K562 (cell line): ENCODE results near the gene SEC11A. TPM values are rescaled to one million over a fixed set of nuclear protein-coding genes. Genes with fewer than 3 reads are reported as not detected.

Source experiments
- CBFA2T3 ChIP-seq: fragments of 450-650 bp; IDR thresholded peaks from 2 replicates; pipeline ENCODE4 v1.6.1; 2017
- CTBP1 ChIP-seq: fragments of 450-650 bp; IDR thresholded peaks from 2 replicates; pipeline ENCODE4 v1.6.1; 2016; ENCODE audit warnings: borderline replicate concordance
- ELK3 ChIP-seq: fragments of 450-650 bp; formaldehyde crosslinking; IDR thresholded peaks from 2 replicates; pipeline ENCODE4 v1.4.0; 2020; ENCODE audit warnings: mild to moderate bottlenecking
- EP400 ChIP-seq: fragments of 450-650 bp; IDR thresholded peaks from 2 replicates; pipeline ENCODE4 v1.6.1; 2017; ENCODE audit warnings: antibody characterized with exemption, mild to moderate bottlenecking, moderate library complexity
- GABPA ChIP-seq: fragments of 200-800 bp; sonication (Bioruptor generic); conservative IDR thresholded peaks from 2 replicates; pipeline ENCODE4 v1.6.1; 2016; ENCODE audit warnings: low read depth, missing genetic modification characterization, missing compliant biosample characterization
- NFYB ChIP-seq: IDR thresholded peaks from 2 replicates; pipeline ENCODE4 v1.6.1; 2011; ENCODE audit warnings: mild to moderate bottlenecking, moderate library complexity; ENCODE audit not compliant: insufficient read length; ENCODE audit errors: extremely low read depth
- THRAP3 ChIP-seq: fragments of 450-650 bp; IDR thresholded peaks from 2 replicates; pipeline ENCODE4 v1.6.1; 2016; ENCODE audit warnings: mild to moderate bottlenecking, inconsistent platforms, borderline replicate concordance
- ZBED1 ChIP-seq: IDR thresholded peaks from 2 replicates; pipeline ENCODE4 v1.6.1; 2014
- ZNF347 ChIP-seq: fragments of 450-650 bp; formaldehyde crosslinking; IDR thresholded peaks from 2 replicates; pipeline ENCODE4 v1.4.0; 2020; ENCODE audit warnings: low read depth, mild to moderate bottlenecking, moderate library complexity
- ZNF766 ChIP-seq: fragments of 200-800 bp; sonication (Bioruptor generic); conservative IDR thresholded peaks from 2 replicates; pipeline ENCODE4 v1.6.1; 2016; ENCODE audit warnings: missing genetic modification characterization, missing compliant biosample characterization
- polyA plus RNA-seq, 8 experiments: library from polyadenylated mRNA; depleted of rRNA in 4 of 8; stranded (reverse) in 5 of 8; unstranded in 3 of 8; fragments of >200 nt; fragmentation: Nextera tagmentation in 2 of 8; fragmentation: Illumina TruSeq in 1 of 8; extraction: Ambion mirVana in 2 of 8; extraction: Trizol in 1 of 8; gene quantifications; 2 replicates each; pipeline versions ENCODE4 v1.2.1 to v1.2.3, GENCODE V29; 2011 to 2014; ENCODE audit warnings: inconsistent platforms in 1 of 8, missing spikeins in 1 of 8
- total RNA-seq, 7 experiments: library from RNA; depleted of rRNA in 6 of 7; stranded (reverse); fragments of >200 nt in 6 of 7; fragmentation: Illumina TruSeq in 2 of 7; extraction: Trizol in 2 of 7; gene quantifications; 2 replicates each; pipeline versions ENCODE4 v1.2.1 to v1.2.3, GENCODE V29; 2011 to 2021; ENCODE audit warnings: low replicate concordance in 1 of 7
- TF ChIP-seq, protein P1 (sequence below): fragments of 450-650 bp; IDR thresholded peaks from 2 replicates; pipeline ENCODE4 v1.6.1; 2016; ENCODE audit warnings: mild to moderate bottlenecking, moderate library complexity

The SEC11A gene
- total and polyA plus RNA-seq, 9 of the 15 experiments (the other 6 are each of a cell fraction or from before 2014, with no cell fraction given): 175 to 310 (median 229) TPM

GRCh38 chr15:84750583-84751092 lies 34.7 kb upstream of the SEC11A start (continued):
- no peak for TF ChIP-seq ELK3 (CRISPR knock-in tag)
- no peak for TF ChIP-seq ZNF347 (CRISPR knock-in tag)
- TF ChIP-seq, protein P1, sequence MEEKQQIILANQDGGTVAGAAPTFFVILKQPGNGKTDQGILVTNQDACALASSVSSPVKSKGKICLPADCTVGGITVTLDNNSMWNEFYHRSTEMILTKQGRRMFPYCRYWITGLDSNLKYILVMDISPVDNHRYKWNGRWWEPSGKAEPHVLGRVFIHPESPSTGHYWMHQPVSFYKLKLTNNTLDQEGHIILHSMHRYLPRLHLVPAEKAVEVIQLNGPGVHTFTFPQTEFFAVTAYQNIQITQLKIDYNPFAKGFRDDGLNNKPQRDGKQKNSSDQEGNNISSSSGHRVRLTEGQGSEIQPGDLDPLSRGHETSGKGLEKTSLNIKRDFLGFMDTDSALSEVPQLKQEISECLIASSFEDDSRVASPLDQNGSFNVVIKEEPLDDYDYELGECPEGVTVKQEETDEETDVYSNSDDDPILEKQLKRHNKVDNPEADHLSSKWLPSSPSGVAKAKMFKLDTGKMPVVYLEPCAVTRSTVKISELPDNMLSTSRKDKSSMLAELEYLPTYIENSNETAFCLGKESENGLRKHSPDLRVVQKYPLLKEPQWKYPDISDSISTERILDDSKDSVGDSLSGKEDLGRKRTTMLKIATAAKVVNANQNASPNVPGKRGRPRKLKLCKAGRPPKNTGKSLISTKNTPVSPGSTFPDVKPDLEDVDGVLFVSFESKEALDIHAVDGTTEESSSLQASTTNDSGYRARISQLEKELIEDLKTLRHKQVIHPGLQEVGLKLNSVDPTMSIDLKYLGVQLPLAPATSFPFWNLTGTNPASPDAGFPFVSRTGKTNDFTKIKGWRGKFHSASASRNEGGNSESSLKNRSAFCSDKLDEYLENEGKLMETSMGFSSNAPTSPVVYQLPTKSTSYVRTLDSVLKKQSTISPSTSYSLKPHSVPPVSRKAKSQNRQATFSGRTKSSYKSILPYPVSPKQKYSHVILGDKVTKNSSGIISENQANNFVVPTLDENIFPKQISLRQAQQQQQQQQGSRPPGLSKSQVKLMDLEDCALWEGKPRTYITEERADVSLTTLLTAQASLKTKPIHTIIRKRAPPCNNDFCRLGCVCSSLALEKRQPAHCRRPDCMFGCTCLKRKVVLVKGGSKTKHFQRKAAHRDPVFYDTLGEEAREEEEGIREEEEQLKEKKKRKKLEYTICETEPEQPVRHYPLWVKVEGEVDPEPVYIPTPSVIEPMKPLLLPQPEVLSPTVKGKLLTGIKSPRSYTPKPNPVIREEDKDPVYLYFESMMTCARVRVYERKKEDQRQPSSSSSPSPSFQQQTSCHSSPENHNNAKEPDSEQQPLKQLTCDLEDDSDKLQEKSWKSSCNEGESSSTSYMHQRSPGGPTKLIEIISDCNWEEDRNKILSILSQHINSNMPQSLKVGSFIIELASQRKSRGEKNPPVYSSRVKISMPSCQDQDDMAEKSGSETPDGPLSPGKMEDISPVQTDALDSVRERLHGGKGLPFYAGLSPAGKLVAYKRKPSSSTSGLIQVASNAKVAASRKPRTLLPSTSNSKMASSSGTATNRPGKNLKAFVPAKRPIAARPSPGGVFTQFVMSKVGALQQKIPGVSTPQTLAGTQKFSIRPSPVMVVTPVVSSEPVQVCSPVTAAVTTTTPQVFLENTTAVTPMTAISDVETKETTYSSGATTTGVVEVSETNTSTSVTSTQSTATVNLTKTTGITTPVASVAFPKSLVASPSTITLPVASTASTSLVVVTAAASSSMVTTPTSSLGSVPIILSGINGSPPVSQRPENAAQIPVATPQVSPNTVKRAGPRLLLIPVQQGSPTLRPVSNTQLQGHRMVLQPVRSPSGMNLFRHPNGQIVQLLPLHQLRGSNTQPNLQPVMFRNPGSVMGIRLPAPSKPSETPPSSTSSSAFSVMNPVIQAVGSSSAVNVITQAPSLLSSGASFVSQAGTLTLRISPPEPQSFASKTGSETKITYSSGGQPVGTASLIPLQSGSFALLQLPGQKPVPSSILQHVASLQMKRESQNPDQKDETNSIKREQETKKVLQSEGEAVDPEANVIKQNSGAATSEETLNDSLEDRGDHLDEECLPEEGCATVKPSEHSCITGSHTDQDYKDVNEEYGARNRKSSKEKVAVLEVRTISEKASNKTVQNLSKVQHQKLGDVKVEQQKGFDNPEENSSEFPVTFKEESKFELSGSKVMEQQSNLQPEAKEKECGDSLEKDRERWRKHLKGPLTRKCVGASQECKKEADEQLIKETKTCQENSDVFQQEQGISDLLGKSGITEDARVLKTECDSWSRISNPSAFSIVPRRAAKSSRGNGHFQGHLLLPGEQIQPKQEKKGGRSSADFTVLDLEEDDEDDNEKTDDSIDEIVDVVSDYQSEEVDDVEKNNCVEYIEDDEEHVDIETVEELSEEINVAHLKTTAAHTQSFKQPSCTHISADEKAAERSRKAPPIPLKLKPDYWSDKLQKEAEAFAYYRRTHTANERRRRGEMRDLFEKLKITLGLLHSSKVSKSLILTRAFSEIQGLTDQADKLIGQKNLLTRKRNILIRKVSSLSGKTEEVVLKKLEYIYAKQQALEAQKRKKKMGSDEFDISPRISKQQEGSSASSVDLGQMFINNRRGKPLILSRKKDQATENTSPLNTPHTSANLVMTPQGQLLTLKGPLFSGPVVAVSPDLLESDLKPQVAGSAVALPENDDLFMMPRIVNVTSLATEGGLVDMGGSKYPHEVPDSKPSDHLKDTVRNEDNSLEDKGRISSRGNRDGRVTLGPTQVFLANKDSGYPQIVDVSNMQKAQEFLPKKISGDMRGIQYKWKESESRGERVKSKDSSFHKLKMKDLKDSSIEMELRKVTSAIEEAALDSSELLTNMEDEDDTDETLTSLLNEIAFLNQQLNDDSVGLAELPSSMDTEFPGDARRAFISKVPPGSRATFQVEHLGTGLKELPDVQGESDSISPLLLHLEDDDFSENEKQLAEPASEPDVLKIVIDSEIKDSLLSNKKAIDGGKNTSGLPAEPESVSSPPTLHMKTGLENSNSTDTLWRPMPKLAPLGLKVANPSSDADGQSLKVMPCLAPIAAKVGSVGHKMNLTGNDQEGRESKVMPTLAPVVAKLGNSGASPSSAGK: no peak
- no peak for TF ChIP-seq ZBED1
- no peak for TF ChIP-seq CTBP1
- TF ChIP-seq CBFA2T3: peak; percentile 68
- TF ChIP-seq ZNF766 (CRISPR knock-in tag): no peak
- no peak for TF ChIP-seq GABPA (tag)
- TF ChIP-seq NFYB: no peak
- no peak for TF ChIP-seq THRAP3
- TF ChIP-seq EP400: peak; percentile 42; the same call in 1 of the 2 replicates
